Measurements from ENCODE around the gene MAP2. TPM values are rescaled to one million over a fixed set of nuclear protein-coding genes. Genes with fewer than 3 reads are reported as not detected.
A peak's percentile ranks its signal among the peaks of the same experiment; 100 is the strongest.

MAP2 gene
- total RNA-seq, 1 donor from 2014 or later, result 119 TPM

DNA sequence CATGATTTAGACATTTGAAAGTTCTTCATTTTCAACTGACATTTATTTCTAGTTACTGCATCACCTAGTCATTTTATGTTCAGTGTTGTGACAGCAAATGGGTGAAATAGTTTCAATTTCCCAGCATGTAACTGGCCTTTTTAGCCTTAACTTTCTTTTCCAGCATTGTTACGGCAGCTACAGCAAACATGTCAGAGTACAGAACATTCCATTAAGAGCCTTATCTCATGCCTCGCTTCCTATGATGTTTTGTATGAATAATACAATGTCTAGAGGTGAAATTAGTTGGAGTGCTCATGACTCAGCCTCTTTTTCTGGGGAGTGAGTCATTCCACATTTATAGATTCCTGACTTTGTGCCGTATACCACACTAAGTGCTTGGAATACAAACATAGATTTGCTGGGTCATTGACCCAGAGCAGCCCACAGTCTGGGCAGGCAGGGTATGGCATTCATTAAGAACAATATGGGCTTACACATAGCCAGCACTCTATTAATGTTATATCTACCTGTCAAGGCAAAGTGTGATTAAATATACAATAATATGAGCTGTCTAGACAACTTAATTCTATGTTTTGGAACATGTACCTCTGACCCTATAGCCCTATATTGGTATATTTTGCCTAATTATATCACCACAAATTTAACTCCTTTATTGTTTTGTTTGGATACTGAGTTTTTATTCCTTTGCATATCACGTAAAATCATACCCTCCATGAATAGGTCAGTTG is 72.2 kb downstream of the MAP2 start:
- peaks cover 19% of the 10 kb centered on the region for H3K9me3 Mint-ChIP-seq
- H3K27me3 Mint-ChIP-seq (ENCODE audit: low read depth), result no peaks in the 10 kb centered on the region
- TF ChIP-seq, protein P1, sequence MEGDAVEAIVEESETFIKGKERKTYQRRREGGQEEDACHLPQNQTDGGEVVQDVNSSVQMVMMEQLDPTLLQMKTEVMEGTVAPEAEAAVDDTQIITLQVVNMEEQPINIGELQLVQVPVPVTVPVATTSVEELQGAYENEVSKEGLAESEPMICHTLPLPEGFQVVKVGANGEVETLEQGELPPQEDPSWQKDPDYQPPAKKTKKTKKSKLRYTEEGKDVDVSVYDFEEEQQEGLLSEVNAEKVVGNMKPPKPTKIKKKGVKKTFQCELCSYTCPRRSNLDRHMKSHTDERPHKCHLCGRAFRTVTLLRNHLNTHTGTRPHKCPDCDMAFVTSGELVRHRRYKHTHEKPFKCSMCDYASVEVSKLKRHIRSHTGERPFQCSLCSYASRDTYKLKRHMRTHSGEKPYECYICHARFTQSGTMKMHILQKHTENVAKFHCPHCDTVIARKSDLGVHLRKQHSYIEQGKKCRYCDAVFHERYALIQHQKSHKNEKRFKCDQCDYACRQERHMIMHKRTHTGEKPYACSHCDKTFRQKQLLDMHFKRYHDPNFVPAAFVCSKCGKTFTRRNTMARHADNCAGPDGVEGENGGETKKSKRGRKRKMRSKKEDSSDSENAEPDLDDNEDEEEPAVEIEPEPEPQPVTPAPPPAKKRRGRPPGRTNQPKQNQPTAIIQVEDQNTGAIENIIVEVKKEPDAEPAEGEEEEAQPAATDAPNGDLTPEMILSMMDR (conservative IDR thresholded peaks at IDR 0.05), result no peak
- H3K36me3 Mint-ChIP-seq (ENCODE audit: low read depth), result peaks cover 30% of the 10 kb centered on the region
- peak overlapping the region; percentile 7 for H3K27ac Mint-ChIP-seq (ENCODE audit: unreplicated experiment)
- DNase-seq (ENCODE audit: low read depth, low spot score), result no peak
- no peak overlapping the region for H3K4me3 Mint-ChIP-seq
- peaks cover 34% of the 10 kb centered on the region for H3K4me1 Mint-ChIP-seq

DNA sequence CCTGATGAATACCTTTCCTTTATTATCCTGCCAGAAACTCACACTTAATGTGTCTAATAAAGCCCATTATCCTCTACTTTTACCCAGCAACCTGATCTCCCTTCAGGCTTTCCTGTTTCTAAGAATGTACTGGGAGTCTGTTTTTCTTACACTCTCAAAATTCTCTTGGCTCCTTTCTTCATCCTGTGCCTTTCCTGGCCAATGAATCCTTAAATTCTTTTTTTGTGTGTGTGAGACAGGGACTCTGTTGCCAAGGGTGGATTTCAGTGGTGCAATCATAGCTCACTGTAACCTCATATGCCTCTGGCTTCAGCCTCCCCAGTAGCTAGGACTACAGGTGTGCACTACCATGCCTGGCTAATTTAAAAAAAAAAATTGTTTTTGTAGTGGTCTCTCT is 72.7 kb downstream of the MAP2 start:
- no peak overlapping the region for H3K27ac Mint-ChIP-seq (ENCODE audit: unreplicated experiment)
- peaks cover 24% of the 10 kb centered on the region for H3K36me3 Mint-ChIP-seq (ENCODE audit: low read depth)
- H3K27me3 Mint-ChIP-seq (ENCODE audit: low read depth), result no peaks in the 10 kb centered on the region
- H3K4me1 Mint-ChIP-seq, result peaks cover 40% of the 10 kb centered on the region
- TF ChIP-seq, protein P1 (conservative IDR thresholded peaks at IDR 0.05), result no peak
- H3K9me3 Mint-ChIP-seq, result peaks cover 15% of the 10 kb centered on the region
- DNase-seq (ENCODE audit: low read depth, low spot score), result no peak
- H3K4me3 Mint-ChIP-seq, result no peak overlapping the region

DNA sequence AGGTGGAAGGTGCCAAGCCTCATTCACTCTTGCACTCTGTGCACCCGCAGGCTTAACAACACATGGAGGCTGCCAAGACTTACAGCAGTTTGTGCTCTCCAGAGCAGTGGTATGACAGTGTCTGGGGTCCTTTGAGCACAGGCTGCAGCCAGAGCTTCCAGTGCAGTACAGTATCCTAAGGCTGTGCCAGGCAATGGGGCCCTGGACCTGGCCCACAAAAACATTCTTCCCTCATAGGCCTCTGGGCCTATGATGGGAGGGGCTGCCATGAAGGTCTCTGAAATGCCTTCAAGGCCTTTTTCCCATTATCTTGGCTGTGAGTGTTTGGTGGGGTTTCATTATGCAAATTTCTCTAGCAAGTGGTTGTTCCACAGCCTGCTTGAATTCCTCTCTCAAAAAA is 74.8 kb downstream of the MAP2 start:
- Mint-ChIP-seq H3K4me1 (peaks cover 46% of the 10 kb centered on the region), H3K27ac (ENCODE audit: unreplicated experiment) (no peak overlapping the region), H3K4me3 (no peak overlapping the region), H3K9me3 (peaks cover under 1% of the 10 kb centered on the region), H3K27me3 (ENCODE audit: low read depth) (no peaks in the 10 kb centered on the region), H3K36me3 (ENCODE audit: low read depth) (peaks cover 20% of the 10 kb centered on the region)
- TF ChIP-seq, protein P1 (conservative IDR thresholded peaks at IDR 0.05), result no peak
- no peak for DNase-seq (ENCODE audit: low read depth, low spot score)

DNA sequence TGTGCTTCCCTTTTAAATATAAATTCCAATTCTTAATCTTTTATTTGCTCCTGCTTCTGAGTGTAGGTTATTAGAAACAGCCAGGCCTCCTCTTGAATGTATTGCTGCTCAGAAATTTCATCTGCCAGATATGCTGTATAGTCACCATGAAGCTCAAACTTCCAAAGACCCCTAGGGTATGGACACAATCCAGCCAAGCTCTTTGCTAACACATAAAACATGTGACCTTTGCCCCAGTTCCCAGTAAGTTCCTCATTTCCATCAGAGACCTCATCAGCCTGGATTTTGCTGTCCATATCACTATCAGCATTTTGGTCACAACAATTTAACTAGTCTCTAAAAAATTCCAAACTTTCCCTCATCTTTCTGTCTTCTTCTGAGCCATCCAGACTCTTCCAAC is 75.2 kb downstream of the MAP2 start:
- Mint-ChIP-seq H3K4me1 (peaks cover 46% of the 10 kb centered on the region), H3K27ac (ENCODE audit: unreplicated experiment) (no peak overlapping the region), H3K4me3 (no peak overlapping the region), H3K36me3 (ENCODE audit: low read depth) (peaks cover 20% of the 10 kb centered on the region), H3K9me3 (no peaks in the 10 kb centered on the region), H3K27me3 (ENCODE audit: low read depth) (no peaks in the 10 kb centered on the region)
- DNase-seq (ENCODE audit: low read depth, low spot score), result no peak
- TF ChIP-seq, protein P1 (conservative IDR thresholded peaks at IDR 0.05), result no peak

DNA sequence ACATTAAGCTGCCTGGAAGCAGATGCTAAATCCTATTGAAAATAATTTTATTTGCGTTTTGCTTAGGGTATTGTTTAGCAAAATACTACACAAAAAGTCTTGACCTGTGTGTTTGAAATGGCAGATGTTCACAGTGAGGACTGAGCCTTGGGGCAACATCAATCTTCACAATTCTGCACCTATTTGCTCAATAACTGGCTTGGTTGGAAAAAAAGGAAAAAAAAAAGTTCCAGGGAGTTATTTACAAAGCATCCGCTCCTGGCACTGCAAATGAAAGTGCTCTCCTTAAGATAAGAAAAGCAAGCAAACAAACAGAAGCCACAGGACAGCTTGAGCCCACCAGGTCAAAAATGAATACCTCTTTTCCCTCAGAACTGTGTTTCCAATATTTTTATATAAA is 77.7 kb downstream of the MAP2 start:
- peak overlapping the region; percentile 63 for H3K27ac Mint-ChIP-seq (ENCODE audit: unreplicated experiment)
- peaks cover 17% of the 10 kb centered on the region for H3K36me3 Mint-ChIP-seq (ENCODE audit: low read depth)
- no peaks in the 10 kb centered on the region for H3K9me3 Mint-ChIP-seq
- no peak for DNase-seq (ENCODE audit: low read depth, low spot score)
- peaks cover 30% of the 10 kb centered on the region for H3K4me1 Mint-ChIP-seq
- TF ChIP-seq, protein P1 (conservative IDR thresholded peaks at IDR 0.05), result no peak
- no peak overlapping the region for H3K4me3 Mint-ChIP-seq
- no peaks in the 10 kb centered on the region for H3K27me3 Mint-ChIP-seq (ENCODE audit: low read depth)

All from neural crest cell (in vitro differentiated cells).